HG02981 (cell line): ENCODE data around the gene TAF5L.
"Not testable (repeated sequence)": the region's sequence is repeated elsewhere in the genome, so short reads cannot be mapped to it uniquely, and the experiment has no call there.

ENCODE experiments used
- ATAC-seq: cut with Tn5 transposase; IDR thresholded peaks from one replicate; pipeline ENCODE4 v1.9.1; 2021; ENCODE audit warnings: mild to moderate bottlenecking, moderate library complexity; ENCODE audit not compliant: unreplicated experiment

TAF5L gene

GRCh38 chr1:229642970-229643369, 17.0 kb upstream of the TAF5L start:
- no peak for ATAC-seq

GRCh38 chr1:229642376-229642775, 16.5 kb upstream of the TAF5L start:
- no peak for ATAC-seq

GRCh38 chr1:229641306-229641705, 15.4 kb upstream of the TAF5L start:
- ATAC-seq = no peak

GRCh38 chr1:229640455-229640854, 14.5 kb upstream of the TAF5L start:
- no peak for ATAC-seq

- no peak for ATAC-seq
Observed at GRCh38 chr1:229637746-229638145, 11.8 kb upstream of the TAF5L start.

- no peak for ATAC-seq
Observed at GRCh38 chr1:229636042-229636441, 10.1 kb upstream of the TAF5L start.

- ATAC-seq = no peak
Observed at GRCh38 chr1:229631966-229632365, 6.0 kb upstream of the TAF5L start.

GRCh38 chr1:229631148-229631547, 5.2 kb upstream of the TAF5L start:
- ATAC-seq = no peak

- no peak for ATAC-seq
Observed at GRCh38 chr1:229629261-229629660, 3.3 kb upstream of the TAF5L start.

- ATAC-seq = no peak
Observed at GRCh38 chr1:229627003-229627402, 1.1 kb upstream of the TAF5L start.

- ATAC-seq = peak; percentile 32
Observed at GRCh38 chr1:229625071-229625914, 629 bp downstream of the TAF5L start.

- no peak for ATAC-seq
Observed at GRCh38 chr1:229624521-229625070, 1.3 kb downstream of the TAF5L start.

GRCh38 chr1:229623838-229624237, 2.1 kb downstream of the TAF5L start:
- ATAC-seq = no peak

GRCh38 chr1:229623225-229623624, 2.7 kb downstream of the TAF5L start:
- ATAC-seq = no peak

GRCh38 chr1:229622641-229623120, 3.2 kb downstream of the TAF5L start:
- not testable (repeated sequence) for ATAC-seq

- no peak for ATAC-seq
Observed at GRCh38 chr1:229621663-229622062, 4.3 kb downstream of the TAF5L start.

GRCh38 chr1:229620876-229621275, 5.0 kb downstream of the TAF5L start:
- no peak for ATAC-seq

GRCh38 chr1:229619614-229620013, 6.3 kb downstream of the TAF5L start:
- ATAC-seq = no peak

- no peak for ATAC-seq
Observed at GRCh38 chr1:229619002-229619401, 6.9 kb downstream of the TAF5L start.

- no peak for ATAC-seq
Observed at GRCh38 chr1:229617351-229618100, 8.4 kb downstream of the TAF5L start.

- ATAC-seq = no peak
Observed at GRCh38 chr1:229614701-229615100, 11.2 kb downstream of the TAF5L start.

GRCh38 chr1:229613938-229614337, 12.0 kb downstream of the TAF5L start:
- ATAC-seq = no peak
